Stimulated activated naive CD4-positive, alpha-beta T cell (primary cell): ENCODE data around the gene EHBP1L1.
A peak's percentile ranks its signal among the peaks of the same experiment; 100 is the strongest.

Source experiments
- DNase-seq, 6 experiments: peaks; one replicate each; lab custom pipeline; 2025; lab: John Stamatoyannopoulos, UW

EHBP1L1 gene

GRCh38 chr11:65575568-65576231, at the start of gene EHBP1L1:
Gene EHBP1L1 (plus strand): TSS chr11:65576053. CDS start chr11:65576303, 250 bp downstream.
- peak; percentile 66 to 89 (median 78) for DNase-seq

- DNase-seq, result no peak
These were observed 49.1 kb upstream of the EHBP1L1 start for GRCh38 chr11:65526744-65527143.

GRCh38 chr11:65528819-65529350, 47.0 kb upstream of the EHBP1L1 start:
- no peak for DNase-seq

GRCh38 chr11:65529475-65530156, 46.2 kb upstream of the EHBP1L1 start:
- DNase-seq, result no peak

GRCh38 chr11:65530157-65530496, 45.7 kb upstream of the EHBP1L1 start:
- DNase-seq, result peak in 4 of 6 experiments; percentile 10 to 32 (median 28)

- DNase-seq, result no peak
These were observed 43.3 kb upstream of the EHBP1L1 start for GRCh38 chr11:65532388-65533064.

- no peak for DNase-seq
These were observed 40.8 kb upstream of the EHBP1L1 start for GRCh38 chr11:65535102-65535501.

- no peak for DNase-seq
These were observed 39.2 kb upstream of the EHBP1L1 start for GRCh38 chr11:65536412-65537295.

GRCh38 chr11:65537296-65537597, 38.6 kb upstream of the EHBP1L1 start:
- DNase-seq, result no peak

- DNase-seq, result no peak
These were observed 38.1 kb upstream of the EHBP1L1 start for GRCh38 chr11:65537620-65538231.

- no peak for DNase-seq
These were observed 37.5 kb upstream of the EHBP1L1 start for GRCh38 chr11:65538232-65538914.

- DNase-seq, result no peak
These were observed 36.7 kb upstream of the EHBP1L1 start for GRCh38 chr11:65538915-65539743.

- no peak for DNase-seq
These were observed 36.0 kb upstream of the EHBP1L1 start for GRCh38 chr11:65539744-65540289.

GRCh38 chr11:65540290-65541092, 35.4 kb upstream of the EHBP1L1 start:
- peak; percentile 81 to 97 (median 92) for DNase-seq

- peak in 1 of 6 experiments; percentile 15 for DNase-seq
These were observed 34.5 kb upstream of the EHBP1L1 start for GRCh38 chr11:65541093-65541982.

GRCh38 chr11:65542738-65543390, 33.0 kb upstream of the EHBP1L1 start:
- no peak for DNase-seq

GRCh38 chr11:65545853-65546216, 30.0 kb upstream of the EHBP1L1 start:
- no peak for DNase-seq
